T-helper 9 cell (primary cell): ENCODE data around the gene GCNT2.
"Not testable (repeated sequence)": the region's sequence is repeated elsewhere in the genome, so short reads cannot be mapped to it uniquely, and the experiment has no call there.

Source experiments
- DNase-seq: peaks from one replicate; pipeline ENCODE4 v3.0.0-alpha.2; 2020
- total RNA-seq, 2 donors: gene quantifications; one replicate each; lab custom pipeline; 2026; lab: John Stamatoyannopoulos, UW

The GCNT2 gene
- 2.0 to 2.7 reads per million in 2 donors for total RNA-seq

DNA sequence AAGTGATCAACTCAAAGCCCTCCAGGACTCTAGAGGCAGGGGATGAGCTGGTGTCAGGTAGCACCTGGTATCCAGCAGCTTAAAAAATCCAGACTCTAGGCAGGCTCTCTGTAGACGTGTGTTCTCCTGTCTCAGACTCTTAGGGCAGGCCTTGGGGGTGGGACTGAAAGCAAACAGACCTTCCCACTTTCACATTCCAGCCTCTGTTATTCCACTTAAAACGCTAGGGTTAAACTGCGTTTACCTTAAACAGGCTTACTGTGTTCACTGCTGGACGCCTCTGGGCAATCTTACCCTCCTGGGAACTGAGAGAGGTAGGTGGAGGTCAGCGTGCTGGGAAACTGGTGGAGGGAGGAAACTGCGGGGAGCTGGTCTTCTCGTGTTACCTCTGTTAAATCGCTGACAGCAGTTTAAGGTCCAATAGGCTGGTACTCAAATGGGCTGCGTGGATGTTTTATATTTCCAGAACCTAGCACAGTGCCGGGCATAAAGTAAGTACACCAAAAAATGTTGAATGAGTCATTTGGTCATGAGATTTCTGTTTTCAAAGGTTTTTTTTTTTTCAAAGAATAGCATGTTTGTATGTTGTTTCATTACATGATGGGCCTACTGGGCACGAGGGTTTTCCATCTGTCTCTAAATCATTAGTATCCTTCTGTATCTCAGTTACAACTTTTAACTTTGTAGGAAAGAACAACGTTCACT, at the start of gene GCNT2:
TSS of gene GCNT2 (plus strand) at position 248 of the 705 bp plus-strand sequence. CDS start 7,561 bp downstream, outside the sequence.
- DNase-seq = no peak

DNA sequence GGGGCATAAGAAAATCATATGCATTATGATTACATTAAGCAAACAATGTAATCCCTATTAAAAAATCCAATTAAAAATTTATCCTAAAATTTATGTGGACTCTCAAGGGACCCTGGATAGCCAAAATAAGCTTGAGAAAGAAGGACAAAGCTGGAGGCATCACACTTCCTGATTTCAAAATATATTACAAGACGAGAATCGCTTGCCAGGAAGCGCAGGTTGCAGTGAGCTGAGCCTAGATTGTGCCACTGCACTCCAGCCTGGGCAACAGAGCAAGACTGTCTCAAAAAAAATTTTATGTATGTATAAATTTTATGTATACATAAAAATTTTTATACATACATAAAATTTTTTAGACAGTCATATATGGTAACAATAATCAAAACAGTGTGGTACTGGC, 48.5 kb upstream of the GCNT2 start:
- no peak for DNase-seq

DNA sequence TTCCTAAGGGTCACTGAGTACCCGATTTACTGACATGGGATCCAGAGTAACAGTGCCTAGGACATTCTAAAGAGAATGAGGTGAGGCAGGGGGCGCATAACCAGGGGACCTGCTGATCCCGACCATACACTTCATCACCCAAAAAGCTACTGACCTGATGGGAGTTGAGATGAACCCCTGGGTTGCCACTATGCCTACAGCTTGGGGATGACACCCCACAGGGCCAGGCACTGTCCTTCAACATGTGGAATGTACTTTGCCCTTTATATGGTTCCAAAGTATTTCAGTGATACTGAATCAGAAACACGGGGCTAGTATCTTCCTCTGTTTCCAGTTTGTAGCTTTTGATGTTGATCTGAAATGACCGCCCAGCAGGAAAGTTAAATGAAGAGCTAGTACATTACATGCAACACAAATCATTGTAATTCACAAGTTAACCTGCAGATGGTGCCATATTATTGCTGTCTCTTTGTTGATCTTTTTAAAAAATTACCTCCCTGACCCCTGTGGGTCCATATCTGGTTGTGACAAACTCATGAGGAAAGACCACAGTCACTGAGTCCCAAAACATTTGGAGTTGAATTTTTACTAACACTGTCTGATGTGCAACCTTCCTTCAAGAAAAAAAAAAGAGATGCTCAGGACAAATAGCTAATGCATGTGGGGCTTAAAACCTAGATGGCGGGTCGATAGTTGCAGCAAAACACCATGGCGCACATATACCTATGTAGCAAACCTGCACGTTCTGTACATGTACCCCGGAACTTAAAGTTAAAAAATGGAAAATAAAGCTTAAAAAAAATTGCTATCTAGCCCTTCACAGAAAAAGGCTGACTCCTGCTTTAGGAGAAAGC, 42.7 kb upstream of the GCNT2 start:
- DNase-seq = no peak

DNA sequence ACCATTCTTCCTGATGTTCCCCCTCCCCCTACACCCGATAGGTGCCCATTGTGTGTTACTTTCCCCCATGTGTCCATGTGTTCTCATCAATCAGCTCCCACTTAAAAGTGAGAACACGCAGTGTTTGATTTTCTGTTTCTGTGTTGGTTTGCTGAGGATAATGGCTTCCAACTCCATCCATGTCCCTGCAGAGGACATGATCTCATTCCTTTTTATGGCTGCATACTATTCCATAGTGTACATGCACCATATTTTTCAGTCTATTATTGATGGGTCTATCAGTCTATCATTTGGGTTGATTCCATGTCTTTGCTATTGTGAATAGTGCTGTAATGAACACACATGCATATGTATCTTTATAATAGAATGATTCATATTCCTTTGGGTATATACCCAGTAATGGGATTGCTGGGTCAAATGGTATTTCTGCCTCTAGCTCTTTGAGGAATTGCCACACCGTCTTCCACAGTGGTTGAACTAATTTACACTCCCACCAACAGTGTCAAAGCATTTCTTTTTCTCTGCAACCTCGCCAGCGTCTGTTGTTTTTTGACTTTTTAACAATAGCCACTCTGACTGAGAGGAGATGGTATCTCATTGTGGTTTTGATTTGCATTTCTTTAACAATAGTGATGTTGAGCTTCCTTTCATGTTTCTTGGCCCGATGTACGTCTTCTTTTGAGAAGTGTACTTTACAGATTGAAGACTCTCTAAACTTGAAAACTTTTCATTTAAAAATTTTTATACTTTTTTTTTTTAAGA, 41.0 kb upstream of the GCNT2 start:
- no peak for DNase-seq

DNA sequence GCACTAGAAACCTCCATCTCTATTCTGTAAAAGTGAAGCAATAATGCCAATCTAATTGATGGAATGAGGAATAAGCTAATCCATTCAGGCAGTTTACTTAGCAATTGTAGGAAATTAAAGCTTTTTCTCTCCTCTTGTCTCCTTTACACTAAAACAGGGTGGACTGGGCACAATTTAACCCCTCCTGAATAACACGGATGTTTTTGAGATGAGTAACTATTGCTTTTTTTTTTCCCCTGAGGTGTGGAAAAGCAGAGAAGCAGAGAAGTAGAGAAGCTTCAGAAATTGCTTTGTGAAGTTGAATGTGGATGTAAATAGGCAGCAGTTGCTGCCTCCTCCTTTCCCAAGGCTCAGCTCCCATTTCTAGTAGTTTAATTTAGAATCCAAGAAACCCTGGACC, 40.0 kb upstream of the GCNT2 start:
- DNase-seq = no peak

DNA sequence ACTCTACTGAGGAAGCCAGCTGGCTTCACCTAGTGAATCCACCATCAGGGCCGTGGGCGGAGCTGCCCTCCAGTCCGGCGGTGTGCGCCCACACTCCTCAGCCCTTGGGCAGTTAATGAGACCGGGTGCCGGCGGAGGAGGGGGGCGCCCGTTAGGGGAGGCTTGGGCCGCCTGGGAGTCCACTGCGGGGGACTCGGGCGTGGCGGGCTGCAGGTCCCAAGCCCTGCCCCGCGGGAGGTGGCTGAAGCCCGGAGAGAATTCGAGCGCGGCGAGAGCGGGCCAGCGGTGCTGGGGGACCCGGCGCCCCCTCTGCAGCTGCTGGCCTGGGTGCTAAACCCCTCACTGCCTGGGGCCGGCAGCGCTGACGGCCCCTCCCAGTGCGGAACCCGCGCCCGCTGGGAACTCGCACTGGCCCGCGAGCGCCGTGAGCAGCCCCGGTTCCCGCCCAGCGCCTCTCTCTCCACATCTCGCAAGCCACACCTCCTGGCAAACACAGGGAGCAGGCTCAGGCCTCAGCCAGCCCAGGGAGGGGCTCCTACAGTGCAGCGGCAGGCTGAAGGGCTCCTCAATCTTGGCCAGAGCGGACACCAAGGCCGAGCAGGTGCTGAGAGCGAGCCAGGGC, 38.4 kb upstream of the GCNT2 start:
- DNase-seq = no peak

DNA sequence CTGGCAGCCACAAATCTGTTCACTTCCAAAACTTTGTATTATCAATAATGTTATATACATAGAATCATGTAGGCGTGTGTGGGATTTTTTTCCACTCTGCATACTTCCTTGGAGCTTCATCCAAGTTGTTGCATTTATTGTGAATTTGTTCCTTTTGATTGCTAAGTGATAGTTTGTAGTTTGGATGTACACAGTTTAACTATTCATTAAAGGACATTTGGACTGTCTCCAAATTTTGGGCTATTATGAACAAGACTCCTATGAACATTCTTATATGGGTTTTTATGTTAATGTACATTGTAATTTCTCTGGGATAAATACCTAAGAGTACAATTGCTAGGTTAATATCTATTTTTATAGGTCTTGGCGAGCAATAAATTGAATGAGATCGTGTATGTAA, 36.2 kb upstream of the GCNT2 start:
- DNase-seq = no peak

GRCh38 chr6:10485406-10485805, 35.7 kb upstream of the GCNT2 start:
- no peak for DNase-seq

DNA sequence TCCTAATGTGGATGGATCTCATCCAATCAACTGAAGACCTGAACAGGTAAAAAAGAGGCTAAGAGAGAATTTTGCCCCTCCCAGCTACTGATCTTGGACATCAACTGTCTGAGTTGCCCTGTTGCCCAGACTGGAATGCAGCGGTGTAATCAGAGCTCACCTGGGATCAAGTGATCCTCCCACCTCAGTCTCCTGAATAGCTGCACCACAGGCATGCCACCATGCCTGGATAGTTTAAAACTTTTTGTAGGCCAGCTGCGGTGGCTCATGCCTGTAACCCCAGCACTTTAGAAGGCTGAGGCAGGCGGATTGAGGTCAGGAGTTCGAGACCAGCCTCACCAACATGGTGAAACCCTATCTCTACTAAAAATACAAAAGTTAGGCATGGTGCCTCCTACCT, 34.9 kb upstream of the GCNT2 start:
- no peak for DNase-seq

DNA sequence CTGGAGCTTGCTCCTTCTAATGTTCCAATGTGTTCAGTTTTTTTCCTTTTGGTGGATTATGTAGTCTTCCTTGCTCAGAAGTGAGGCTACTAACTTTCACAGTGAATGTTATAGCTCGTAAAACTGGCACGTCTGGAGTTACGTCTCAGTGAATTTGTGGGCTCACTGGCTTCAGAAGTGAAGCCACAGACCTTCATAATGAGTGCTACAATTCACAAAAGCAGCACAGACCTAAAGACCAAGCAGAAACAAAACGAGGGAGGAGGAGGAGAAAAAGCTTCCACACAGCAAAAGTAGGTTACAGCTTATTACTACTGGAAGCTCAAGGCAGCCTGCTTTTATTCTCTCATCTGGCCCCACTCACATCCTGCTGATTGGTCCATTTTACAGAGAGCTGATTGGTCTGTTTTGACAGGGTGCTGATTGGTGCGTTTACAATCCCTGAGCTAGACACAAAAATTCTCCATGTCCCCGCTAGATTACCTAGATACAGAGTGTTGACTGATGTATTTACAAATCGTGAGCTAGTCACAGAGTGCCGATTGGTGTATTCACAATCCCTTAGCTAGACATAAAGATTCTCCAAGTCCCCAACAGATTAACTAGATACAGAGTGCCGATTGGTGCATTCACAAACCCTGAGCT, 34.1 kb upstream of the GCNT2 start:
- not testable (repeated sequence) for DNase-seq

- DNase-seq = no peak
Measured at GRCh38 chr6:10487668-10488327, 33.4 kb upstream of the GCNT2 start.

DNA sequence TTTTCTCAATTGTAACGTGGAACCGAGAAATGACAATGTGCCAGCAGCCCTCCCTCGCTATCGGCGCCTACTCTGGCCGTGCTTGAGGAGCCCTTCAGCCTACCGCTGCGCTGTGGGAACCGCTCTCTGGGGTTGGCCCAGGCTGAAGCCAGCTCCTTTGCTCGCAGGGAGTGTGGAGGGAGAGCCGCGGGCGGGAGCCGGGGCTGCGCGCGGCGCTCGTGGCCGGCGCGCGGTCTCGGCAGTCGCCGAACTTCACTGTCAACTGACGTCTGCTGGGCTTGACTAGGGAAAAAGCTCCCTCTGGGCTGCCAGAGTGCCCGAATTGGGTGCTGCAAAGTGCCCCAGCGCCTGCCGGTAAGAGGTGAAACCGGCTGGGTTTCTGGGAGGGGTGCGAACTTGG, 29.7 kb upstream of the GCNT2 start:
- DNase-seq = no peak

DNA sequence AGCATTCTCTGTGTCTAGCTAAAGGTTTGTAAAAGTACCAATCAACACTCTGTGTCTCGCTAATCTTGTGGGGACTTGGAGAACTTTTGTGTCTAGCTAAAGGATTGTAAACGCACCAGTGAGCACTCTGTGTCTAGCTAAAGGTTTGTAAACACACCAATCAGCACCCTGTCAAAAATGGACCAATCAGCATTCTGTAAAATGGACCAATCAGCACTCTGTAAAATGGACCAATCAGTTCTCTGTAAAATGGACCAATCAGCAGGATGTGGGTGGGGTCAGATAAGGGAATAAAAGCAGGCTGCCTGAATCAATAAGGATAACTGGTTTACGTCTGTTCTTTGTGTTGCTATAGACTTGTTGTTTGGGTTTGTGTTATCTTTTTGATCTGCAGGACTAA, 29.2 kb upstream of the GCNT2 start:
- DNase-seq = not testable (repeated sequence)

DNA sequence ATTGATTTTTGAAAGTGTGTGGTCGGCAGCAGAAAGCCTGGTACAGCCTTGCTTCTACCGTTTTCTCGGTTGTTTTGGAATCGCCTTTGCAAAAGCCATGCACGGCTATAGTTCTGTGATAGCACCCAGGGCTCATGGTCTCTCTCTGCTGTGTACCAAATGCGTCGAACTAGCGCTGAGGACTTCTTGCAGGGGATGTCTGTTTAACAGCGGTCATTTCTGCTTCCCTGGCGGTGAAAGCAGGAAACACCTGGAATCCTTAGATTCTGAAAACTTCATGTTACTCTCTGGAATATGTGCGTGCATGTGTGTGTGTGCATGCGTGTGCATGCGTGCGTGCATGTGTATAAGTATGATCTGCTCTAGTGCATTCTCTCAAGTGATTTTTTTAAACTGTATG, 26.1 kb upstream of the GCNT2 start:
- DNase-seq = no peak

DNA sequence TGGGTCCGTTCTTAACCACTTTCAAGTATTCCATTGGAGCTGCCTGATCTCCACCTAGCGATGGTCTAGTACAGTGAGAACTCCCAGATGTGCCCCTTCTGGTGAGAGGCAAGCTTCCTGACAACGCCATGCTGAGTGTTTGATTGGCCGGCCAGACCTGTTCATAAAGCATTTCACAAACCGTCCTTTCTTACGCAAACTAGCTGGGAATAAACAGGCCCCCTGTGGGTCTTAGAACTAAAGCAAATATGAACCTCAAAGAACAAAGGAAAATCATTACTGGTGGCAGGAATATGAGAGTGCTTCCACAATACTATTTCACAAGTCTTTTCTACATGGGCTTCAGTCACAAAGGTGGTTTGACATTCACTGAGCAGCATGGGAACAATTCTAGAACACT, 15.6 kb upstream of the GCNT2 start:
- no peak for DNase-seq

GRCh38 chr6:10507298-10507697, 13.9 kb upstream of the GCNT2 start:
- no peak for DNase-seq

GRCh38 chr6:10507715-10508114, 13.4 kb upstream of the GCNT2 start:
- DNase-seq = no peak

DNA sequence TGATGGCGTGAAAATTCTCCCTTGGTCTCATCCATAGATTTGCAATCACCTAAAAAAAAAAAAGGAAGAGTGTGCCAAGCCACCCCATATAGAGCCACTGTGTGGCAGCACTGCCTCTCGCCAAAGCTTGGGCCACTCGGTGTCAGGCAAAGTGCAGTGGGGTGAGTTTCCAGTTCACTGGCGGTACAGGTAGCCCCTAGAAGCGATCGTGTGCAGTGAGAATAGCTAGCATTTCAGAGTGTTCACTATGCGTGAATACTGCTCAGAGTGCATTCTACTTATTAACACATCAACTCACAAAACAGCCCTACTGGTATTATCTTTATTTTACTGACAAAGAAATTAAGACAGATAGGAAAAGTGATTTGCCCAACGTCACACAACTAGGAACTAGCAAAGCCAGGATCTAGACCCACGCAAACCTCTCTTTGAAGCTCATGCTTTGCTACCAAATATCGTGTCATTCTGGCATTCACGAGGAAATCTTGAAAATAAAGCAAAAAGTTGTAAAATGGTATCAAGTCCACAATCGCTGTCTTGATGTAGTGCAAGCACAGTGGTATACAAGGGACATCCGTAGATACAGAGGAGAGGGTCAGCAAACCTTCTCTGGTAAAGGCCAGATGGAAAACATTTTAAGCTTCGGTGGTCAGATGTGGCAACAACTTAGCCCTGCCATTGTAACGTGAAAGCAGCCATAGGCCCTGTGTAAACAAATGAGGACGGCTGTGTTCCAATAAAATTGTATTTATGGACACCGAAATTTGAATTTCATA, 10.4 kb upstream of the GCNT2 start:
- no peak for DNase-seq

DNA sequence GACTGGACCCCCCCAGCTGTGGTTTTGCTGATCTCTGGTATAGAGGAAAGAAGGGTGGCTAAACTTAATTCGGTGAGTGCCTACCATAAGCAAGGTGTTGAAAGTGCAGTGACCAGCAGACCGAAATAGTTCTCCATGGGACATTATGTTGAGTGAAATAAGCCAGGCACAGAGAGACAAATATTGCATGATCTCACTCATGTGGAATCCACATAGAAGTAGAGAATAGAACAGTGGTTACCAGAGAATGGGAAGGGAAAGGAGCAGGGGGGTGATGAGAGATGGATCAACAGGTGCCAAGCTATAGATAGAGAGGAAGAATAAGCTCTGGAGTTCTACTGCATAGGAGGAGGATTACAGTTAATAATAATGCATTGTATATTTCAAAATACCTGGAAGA, 9.7 kb upstream of the GCNT2 start:
- no peak for DNase-seq

DNA sequence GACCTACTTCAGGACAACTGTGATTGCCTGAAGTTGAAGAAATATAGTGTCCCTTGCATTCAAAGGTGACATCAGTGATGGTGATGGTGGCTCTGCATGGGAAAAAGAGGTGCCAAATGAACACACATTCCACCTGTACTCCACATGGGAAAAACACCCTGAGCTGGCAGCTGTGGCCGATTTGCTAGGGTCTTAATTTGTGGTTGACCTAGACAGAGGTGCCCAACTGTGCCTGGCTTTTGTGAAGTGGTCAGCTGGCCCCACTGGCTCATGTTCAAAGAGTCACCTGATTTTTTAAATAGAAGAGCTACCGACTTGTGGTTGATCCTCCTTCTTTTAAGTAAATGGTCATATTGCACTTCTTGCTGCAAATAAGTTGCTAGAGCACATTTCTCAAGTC, 7.6 kb upstream of the GCNT2 start:
- DNase-seq = no peak
